HCT116 (cell line): ENCODE results near the gene TNFRSF25. TPM values are rescaled to one million over a fixed set of nuclear protein-coding genes. Genes with fewer than 3 reads are reported as not detected.

Experiments used
- ATAC-seq: fragments of 200-7000 bp; cut with Tn5 transposase; 2 replicates; pipeline ENCODE4 v1.9.1; 2020; ENCODE audit warnings: mild to moderate bottlenecking, moderate library complexity
- BruUV-seq: library from RNA; stranded (reverse); fragments of 400-500 nt; replicated peaks from 2 replicates; lab custom pipeline; 2021; lab: Mats Ljungman, UMichigan
- CTCF ChIA-PET: fragments of 300-600 bp; sonication (Branson Sonifier 250); formaldehyde crosslinking; loops from one replicate; lab custom pipeline; 2021; ENCODE audit warnings: antibody characterized with exemption; lab: Charles Lee
- POLR2A ChIA-PET: fragments of 300-600, 350-600 bp; sonication (Branson Sonifier 250); formaldehyde crosslinking; loops from one replicate; lab custom pipeline; 2021; ENCODE audit warnings: antibody characterized with exemption; lab: Charles Lee
- RAD21 ChIA-PET, 2 experiments: fragments of 300-600 bp; sonication (Branson Sonifier 250); formaldehyde crosslinking; loops; one replicate each; lab custom pipeline; 2023; ENCODE audit warnings: low total read pairs in 2 of 2; ENCODE audit not compliant: uncharacterized antibody in 2 of 2, unreplicated experiment in 2 of 2, low non-redundant PET in 1 of 2; lab: Charles Lee
- DNase-seq: peaks from one replicate; pipeline ENCODE4 v3.0.0-alpha.2; 2010; ENCODE audit warnings: low read depth, low spot score
- H2AFZ ChIP-seq: fragments of 200-600 bp; shearing (Covaris generic), sonication (generic); 2 replicates; pipeline ENCODE4 v1.6.1; 2017; ENCODE audit warnings: low read depth, mixed run types, mixed read lengths, antibody characterized with exemption, low read length; ENCODE audit not compliant: poor library complexity, severe bottlenecking
- H3K27ac ChIP-seq: 2 replicates; pipeline ENCODE4 v1.5.1; 2012; ENCODE audit warnings: low read depth, low read length
- H3K27me3 ChIP-seq: fragments of 200-600 bp; sonication (generic); 2 replicates; pipeline ENCODE4 v1.6.1; 2016; ENCODE audit warnings: mixed run types, low read length, mixed read lengths; ENCODE audit not compliant: insufficient read depth
- H3K36me3 ChIP-seq, 2 experiments: fragments of 200-500 bp in 1 of 2; fragments of 200-600 bp in 1 of 2; sonication (Bioruptor generic) in 1 of 2; sonication (generic) in 1 of 2; 2 replicates each; pipeline versions ENCODE4 v1.5.1 to v1.6.1; 2014 to 2016; ENCODE audit warnings: low read length in 2 of 2, inconsistent platforms in 1 of 2, mixed read lengths in 1 of 2, mixed run types in 1 of 2; ENCODE audit not compliant: insufficient read depth in 2 of 2, control insufficient read depth in 1 of 2
- H3K4me1 ChIP-seq, 2 experiments: fragments of 200-600 bp in 1 of 2; sonication (generic) in 1 of 2; 2 replicates each; pipeline versions ENCODE4 v1.5.1 to v1.6.1; 2012 to 2017; ENCODE audit warnings: low read length in 2 of 2, inconsistent platforms in 1 of 2, mild to moderate bottlenecking in 1 of 2, mixed read lengths in 1 of 2, mixed run types in 1 of 2, moderate library complexity in 1 of 2; ENCODE audit not compliant: insufficient read depth in 2 of 2, control insufficient read depth in 1 of 2
- H3K4me2 ChIP-seq: fragments of 200-600 bp; sonication (generic); 2 replicates; pipeline ENCODE4 v1.6.1; 2017; ENCODE audit warnings: mixed run types, low read length, mixed read lengths
- H3K4me3 ChIP-seq, 2 experiments: fragments of 200-600 bp in 1 of 2; sonication (generic) in 1 of 2; replicated peaks in 1 of 2; 2 replicates each; pipeline ENCODE4 v1.5.1; 2011 to 2016; ENCODE audit warnings: low read length in 2 of 2, control low read depth in 1 of 2, low read depth in 1 of 2, mild to moderate bottlenecking in 1 of 2, mixed read lengths in 1 of 2, mixed run types in 1 of 2
- H3K79me2 ChIP-seq: fragments of 200-600 bp; sonication (generic); 2 replicates; pipeline ENCODE4 v1.6.1; 2017; ENCODE audit warnings: mild to moderate bottlenecking, mixed run types, low read length, moderate library complexity, mixed read lengths; ENCODE audit not compliant: insufficient read depth
- H3K9ac ChIP-seq: fragments of 200-600 bp; sonication (generic); 2 replicates; pipeline ENCODE4 v1.6.1; 2016; ENCODE audit warnings: low read length, mixed read lengths
- H3K9me2 ChIP-seq: fragments of 200-600 bp; sonication (generic), shearing (Covaris generic); 2 replicates; pipeline ENCODE4 v1.6.1; 2017; ENCODE audit warnings: mixed run types, mild to moderate bottlenecking, moderate library complexity; ENCODE audit not compliant: insufficient read depth
- H3K9me3 ChIP-seq, 2 experiments: fragments of 200-500 bp in 1 of 2; fragments of 200-600 bp in 1 of 2; sonication (Bioruptor generic) in 1 of 2; sonication (generic) in 1 of 2; 2 replicates each; pipeline ENCODE4 v1.6.1; 2014 to 2017; ENCODE audit warnings: low read length in 2 of 2, mixed read lengths in 2 of 2, inconsistent platforms in 1 of 2, low read depth in 1 of 2, mild to moderate bottlenecking in 1 of 2, mixed run types in 1 of 2, moderate library complexity in 1 of 2; ENCODE audit not compliant: control insufficient read depth in 1 of 2, insufficient read depth in 1 of 2
- H4K20me1 ChIP-seq: fragments of 200-600 bp; sonication (generic), shearing (Covaris generic); 2 replicates; pipeline ENCODE4 v1.6.1; 2017; ENCODE audit warnings: mixed run types, mild to moderate bottlenecking, moderate library complexity; ENCODE audit not compliant: insufficient read depth
- CBX3 ChIP-seq: IDR thresholded peaks from 2 replicates; pipeline ENCODE4 v1.6.1; 2012; ENCODE audit warnings: low read depth
- EGR1 ChIP-seq: IDR thresholded peaks from 2 replicates; pipeline ENCODE4 v1.6.1; 2012; ENCODE audit warnings: low read depth
- ELF1 ChIP-seq: IDR thresholded peaks from 2 replicates; pipeline ENCODE4 v1.6.1; 2012; ENCODE audit warnings: low read depth, borderline replicate concordance
- JUND ChIP-seq: IDR thresholded peaks from 2 replicates; pipeline ENCODE4 v1.6.1; 2012
- RAD21 ChIP-seq: IDR thresholded peaks from 2 replicates; pipeline ENCODE4 v1.6.1; 2012; ENCODE audit warnings: low read depth, mild to moderate bottlenecking
- SIN3A ChIP-seq: IDR thresholded peaks from 2 replicates; pipeline ENCODE4 v1.6.1; 2012; ENCODE audit warnings: low read depth
- SRF ChIP-seq: IDR thresholded peaks from 2 replicates; pipeline ENCODE4 v1.6.1; 2012; ENCODE audit warnings: low read depth
- ZFX ChIP-seq: fragments of 450-650 bp; IDR thresholded peaks from 2 replicates; pipeline ENCODE4 v1.6.1; 2017
- ZNF274 ChIP-seq: fragments of 200-500 bp; sonication (Bioruptor generic); IDR thresholded peaks from 2 replicates; pipeline ENCODE4 v1.6.1; 2014; ENCODE audit warnings: mild to moderate bottlenecking, low read depth, low read length, inconsistent platforms
- intact Hi-C: fragments of 100-400 bp; cut with micrococcal nuclease; formaldehyde crosslinking; loops from 2 replicates; pipeline ENCODE4 v1.10.0; 2022
- total RNA-seq: library from RNA; stranded (reverse); gene quantifications from one replicate; pipeline ENCODE4 v1.2.1, GENCODE V29; 2021; ENCODE audit not compliant: unreplicated experiment
- TF ChIP-seq, protein P1 (sequence below): IDR thresholded peaks from 2 replicates; pipeline ENCODE4 v1.6.1; 2012; ENCODE audit warnings: low read depth
- TF ChIP-seq, protein P2 (sequence below), 3 experiments: fragments of 200-600 bp in 1 of 3; sonication (generic) in 1 of 3; IDR thresholded peaks in 2 of 3; conservative IDR thresholded peaks in 1 of 3; 2 replicates each; pipeline ENCODE4 v1.5.1; 2012 to 2017; ENCODE audit warnings: low read depth in 2 of 3, low read length in 2 of 3, antibody characterized with exemption in 1 of 3, borderline replicate concordance in 1 of 3, control low read depth in 1 of 3, mild to moderate bottlenecking in 1 of 3, mixed read lengths in 1 of 3, mixed run types in 1 of 3, moderate library complexity in 1 of 3; ENCODE audit not compliant: insufficient read depth in 1 of 3
- TF ChIP-seq, protein P3 (sequence below): IDR thresholded peaks from 2 replicates; pipeline ENCODE4 v1.6.1; 2011; ENCODE audit warnings: mild to moderate bottlenecking, low read length, moderate library complexity; ENCODE audit not compliant: insufficient replicate concordance; ENCODE audit errors: extremely low read depth
- TF ChIP-seq, protein P4 (sequence below): IDR thresholded peaks from 2 replicates; pipeline ENCODE4 v1.6.1; 2012

TNFRSF25 gene
- total RNA-seq, 1 experiment from 2014 or later: 27.5 TPM

DNA sequence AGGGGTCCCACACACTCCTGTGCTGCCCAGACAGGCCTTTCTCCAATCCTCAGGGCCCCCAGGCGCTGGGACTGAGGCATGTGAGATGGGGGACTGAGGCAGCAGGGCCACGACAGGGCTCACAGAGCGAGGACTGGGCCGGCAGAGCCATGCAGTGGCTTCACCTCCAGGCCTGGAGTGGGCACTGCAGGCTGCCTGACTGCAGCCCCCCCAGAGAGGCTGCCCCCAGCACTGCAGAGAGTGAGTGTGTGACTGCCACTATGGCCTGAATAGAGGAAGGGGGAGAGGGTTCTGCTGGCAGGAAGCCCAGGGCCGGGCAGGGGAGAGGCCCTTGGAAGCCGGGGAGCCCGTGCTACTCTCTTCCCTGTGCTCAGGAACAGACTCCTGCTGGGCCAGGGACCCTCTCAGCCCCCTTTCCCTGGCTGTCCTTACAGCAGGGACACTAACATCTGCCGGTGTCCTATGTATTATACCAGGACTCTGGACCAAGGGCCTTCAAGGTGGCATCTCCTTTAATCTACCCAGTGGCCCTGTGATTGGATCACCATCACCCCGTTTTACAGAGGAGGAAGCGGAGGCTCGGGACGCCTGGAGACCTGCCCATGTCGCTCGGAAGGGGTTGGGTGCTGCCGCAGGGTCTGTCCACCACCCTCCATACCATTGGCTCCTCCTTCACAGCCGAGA is 45.7 kb upstream of the TNFRSF25 start:
- CTCF ChIA-PET: no interaction called here
- no peaks in the 10 kb centered on the region for H3K27me3 ChIP-seq
- no peak for ATAC-seq

More for the DNA sequence above, 45.7 kb upstream of the TNFRSF25 start:
- ChIA-PET RAD21 (no interaction called here), POLR2A (no interaction called here)
- no peak for DNase-seq
- Histone ChIP-seq H4K20me1 (no peaks in the 10 kb centered on the region), H3K4me2 (no peak overlapping the region), H3K4me1 (peaks cover 0 to 8% of the 10 kb centered on the region in 2 experiments; a peak in 1 of 4 replicates), H3K9me2 (no peaks in the 10 kb centered on the region), H3K9me3 (no peaks in the 10 kb centered on the region), H3K79me2 (no peaks in the 10 kb centered on the region), H3K27ac (no peak overlapping the region), H3K9ac (no peak overlapping the region), H2AFZ (no peak overlapping the region), H3K36me3 (no peaks in the 10 kb centered on the region), H3K4me3 (no peak overlapping the region)
- TF ChIP-seq SRF (no peak), JUND (no peak), ELF1 (no peak), ZNF274 (no peak), RAD21 (no peak), CBX3 (no peak), SIN3A (no peak), EGR1 (no peak), ZFX (no peak)
- TF ChIP-seq, protein P1, sequence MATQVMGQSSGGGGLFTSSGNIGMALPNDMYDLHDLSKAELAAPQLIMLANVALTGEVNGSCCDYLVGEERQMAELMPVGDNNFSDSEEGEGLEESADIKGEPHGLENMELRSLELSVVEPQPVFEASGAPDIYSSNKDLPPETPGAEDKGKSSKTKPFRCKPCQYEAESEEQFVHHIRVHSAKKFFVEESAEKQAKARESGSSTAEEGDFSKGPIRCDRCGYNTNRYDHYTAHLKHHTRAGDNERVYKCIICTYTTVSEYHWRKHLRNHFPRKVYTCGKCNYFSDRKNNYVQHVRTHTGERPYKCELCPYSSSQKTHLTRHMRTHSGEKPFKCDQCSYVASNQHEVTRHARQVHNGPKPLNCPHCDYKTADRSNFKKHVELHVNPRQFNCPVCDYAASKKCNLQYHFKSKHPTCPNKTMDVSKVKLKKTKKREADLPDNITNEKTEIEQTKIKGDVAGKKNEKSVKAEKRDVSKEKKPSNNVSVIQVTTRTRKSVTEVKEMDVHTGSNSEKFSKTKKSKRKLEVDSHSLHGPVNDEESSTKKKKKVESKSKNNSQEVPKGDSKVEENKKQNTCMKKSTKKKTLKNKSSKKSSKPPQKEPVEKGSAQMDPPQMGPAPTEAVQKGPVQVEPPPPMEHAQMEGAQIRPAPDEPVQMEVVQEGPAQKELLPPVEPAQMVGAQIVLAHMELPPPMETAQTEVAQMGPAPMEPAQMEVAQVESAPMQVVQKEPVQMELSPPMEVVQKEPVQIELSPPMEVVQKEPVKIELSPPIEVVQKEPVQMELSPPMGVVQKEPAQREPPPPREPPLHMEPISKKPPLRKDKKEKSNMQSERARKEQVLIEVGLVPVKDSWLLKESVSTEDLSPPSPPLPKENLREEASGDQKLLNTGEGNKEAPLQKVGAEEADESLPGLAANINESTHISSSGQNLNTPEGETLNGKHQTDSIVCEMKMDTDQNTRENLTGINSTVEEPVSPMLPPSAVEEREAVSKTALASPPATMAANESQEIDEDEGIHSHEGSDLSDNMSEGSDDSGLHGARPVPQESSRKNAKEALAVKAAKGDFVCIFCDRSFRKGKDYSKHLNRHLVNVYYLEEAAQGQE: no peak
- TF ChIP-seq, protein P2, sequence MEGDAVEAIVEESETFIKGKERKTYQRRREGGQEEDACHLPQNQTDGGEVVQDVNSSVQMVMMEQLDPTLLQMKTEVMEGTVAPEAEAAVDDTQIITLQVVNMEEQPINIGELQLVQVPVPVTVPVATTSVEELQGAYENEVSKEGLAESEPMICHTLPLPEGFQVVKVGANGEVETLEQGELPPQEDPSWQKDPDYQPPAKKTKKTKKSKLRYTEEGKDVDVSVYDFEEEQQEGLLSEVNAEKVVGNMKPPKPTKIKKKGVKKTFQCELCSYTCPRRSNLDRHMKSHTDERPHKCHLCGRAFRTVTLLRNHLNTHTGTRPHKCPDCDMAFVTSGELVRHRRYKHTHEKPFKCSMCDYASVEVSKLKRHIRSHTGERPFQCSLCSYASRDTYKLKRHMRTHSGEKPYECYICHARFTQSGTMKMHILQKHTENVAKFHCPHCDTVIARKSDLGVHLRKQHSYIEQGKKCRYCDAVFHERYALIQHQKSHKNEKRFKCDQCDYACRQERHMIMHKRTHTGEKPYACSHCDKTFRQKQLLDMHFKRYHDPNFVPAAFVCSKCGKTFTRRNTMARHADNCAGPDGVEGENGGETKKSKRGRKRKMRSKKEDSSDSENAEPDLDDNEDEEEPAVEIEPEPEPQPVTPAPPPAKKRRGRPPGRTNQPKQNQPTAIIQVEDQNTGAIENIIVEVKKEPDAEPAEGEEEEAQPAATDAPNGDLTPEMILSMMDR (IDR thresholded peaks at IDR 0.05 in 2 of 3, conservative IDR thresholded peaks at IDR 0.05 in 1 of 3; ENCODE audit: borderline replicate concordance in 1 of 3, insufficient read depth in 1 of 3, low read depth in 2 of 3, low read length in 2 of 3): no peak
- TF ChIP-seq, protein P3, sequence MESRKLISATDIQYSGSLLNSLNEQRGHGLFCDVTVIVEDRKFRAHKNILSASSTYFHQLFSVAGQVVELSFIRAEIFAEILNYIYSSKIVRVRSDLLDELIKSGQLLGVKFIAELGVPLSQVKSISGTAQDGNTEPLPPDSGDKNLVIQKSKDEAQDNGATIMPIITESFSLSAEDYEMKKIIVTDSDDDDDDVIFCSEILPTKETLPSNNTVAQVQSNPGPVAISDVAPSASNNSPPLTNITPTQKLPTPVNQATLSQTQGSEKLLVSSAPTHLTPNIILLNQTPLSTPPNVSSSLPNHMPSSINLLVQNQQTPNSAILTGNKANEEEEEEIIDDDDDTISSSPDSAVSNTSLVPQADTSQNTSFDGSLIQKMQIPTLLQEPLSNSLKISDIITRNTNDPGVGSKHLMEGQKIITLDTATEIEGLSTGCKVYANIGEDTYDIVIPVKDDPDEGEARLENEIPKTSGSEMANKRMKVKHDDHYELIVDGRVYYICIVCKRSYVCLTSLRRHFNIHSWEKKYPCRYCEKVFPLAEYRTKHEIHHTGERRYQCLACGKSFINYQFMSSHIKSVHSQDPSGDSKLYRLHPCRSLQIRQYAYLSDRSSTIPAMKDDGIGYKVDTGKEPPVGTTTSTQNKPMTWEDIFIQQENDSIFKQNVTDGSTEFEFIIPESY: no peak
- TF ChIP-seq, protein P4, sequence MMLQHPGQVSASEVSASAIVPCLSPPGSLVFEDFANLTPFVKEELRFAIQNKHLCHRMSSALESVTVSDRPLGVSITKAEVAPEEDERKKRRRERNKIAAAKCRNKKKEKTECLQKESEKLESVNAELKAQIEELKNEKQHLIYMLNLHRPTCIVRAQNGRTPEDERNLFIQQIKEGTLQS: no peak
- intact Hi-C loops: no loop called here
- no TSS peak for BruUV-seq
